Stomach (tissue), 4 donors: ENCODE results near the gene MYPOP.

Experiments used
- EP300 ChIP-seq: sonication (generic); formaldehyde crosslinking; IDR thresholded peaks from one replicate; pipeline ENCODE4 v1.6.1; 2017; ENCODE audit warnings: antibody characterized with exemption
- POLR2A ChIP-seq, 4 donors: fragments of 450-650 bp; IDR thresholded peaks; one replicate each; pipeline ENCODE4 v1.6.1; 2016; ENCODE audit warnings: antibody characterized with exemption in 4 of 4, control low read depth in 2 of 4, mild to moderate bottlenecking in 1 of 4, moderate library complexity in 1 of 4
- POLR2AphosphoS5 ChIP-seq, 3 donors: sonication (generic); formaldehyde crosslinking; IDR thresholded peaks; one replicate each; pipeline ENCODE4 v1.6.1; 2016; ENCODE audit warnings: antibody characterized with exemption in 3 of 3
- TF ChIP-seq, protein P1 (sequence below), 7 experiments: fragments of 450-650 bp in 4 of 7; fragments of 200-600 bp in 3 of 7; sonication (generic) in 3 of 7; IDR thresholded peaks; one replicate each; pipeline ENCODE4 v1.5.1; 2016 to 2019; ENCODE audit warnings: antibody characterized with exemption in 7 of 7, control low read depth in 2 of 7, mild to moderate bottlenecking in 1 of 7

DNA sequence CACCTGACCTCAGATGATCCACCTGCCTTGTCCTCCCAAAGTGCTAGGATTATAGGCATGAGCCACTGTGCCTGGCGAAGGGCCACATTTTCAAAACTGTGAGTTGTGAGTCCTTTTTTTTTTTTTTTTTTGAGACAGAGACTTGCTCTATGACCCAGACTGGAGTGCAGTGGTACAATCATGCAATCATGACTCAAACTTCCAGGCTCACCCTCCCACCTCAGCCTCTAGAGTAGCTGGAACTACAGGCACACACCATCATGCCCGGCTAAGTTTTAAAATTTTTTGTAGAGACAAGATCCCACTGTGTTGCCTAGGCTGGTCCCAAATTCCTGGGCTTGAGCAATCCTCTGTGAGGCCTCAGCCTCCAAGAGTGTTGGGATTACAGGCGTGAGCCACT lies 3.8 kb upstream of the MYPOP start:
- no peak for TF ChIP-seq POLR2A (IDR thresholded peaks at IDR 0.05)
- TF ChIP-seq EP300: no peak
- TF ChIP-seq, protein P1, sequence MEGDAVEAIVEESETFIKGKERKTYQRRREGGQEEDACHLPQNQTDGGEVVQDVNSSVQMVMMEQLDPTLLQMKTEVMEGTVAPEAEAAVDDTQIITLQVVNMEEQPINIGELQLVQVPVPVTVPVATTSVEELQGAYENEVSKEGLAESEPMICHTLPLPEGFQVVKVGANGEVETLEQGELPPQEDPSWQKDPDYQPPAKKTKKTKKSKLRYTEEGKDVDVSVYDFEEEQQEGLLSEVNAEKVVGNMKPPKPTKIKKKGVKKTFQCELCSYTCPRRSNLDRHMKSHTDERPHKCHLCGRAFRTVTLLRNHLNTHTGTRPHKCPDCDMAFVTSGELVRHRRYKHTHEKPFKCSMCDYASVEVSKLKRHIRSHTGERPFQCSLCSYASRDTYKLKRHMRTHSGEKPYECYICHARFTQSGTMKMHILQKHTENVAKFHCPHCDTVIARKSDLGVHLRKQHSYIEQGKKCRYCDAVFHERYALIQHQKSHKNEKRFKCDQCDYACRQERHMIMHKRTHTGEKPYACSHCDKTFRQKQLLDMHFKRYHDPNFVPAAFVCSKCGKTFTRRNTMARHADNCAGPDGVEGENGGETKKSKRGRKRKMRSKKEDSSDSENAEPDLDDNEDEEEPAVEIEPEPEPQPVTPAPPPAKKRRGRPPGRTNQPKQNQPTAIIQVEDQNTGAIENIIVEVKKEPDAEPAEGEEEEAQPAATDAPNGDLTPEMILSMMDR (IDR thresholded peaks at IDR 0.05): no peak
- no peak for TF ChIP-seq POLR2AphosphoS5 (IDR thresholded peaks at IDR 0.05)
